ENCODE results near the gene TTLL10. TPM values are rescaled to one million over a fixed set of nuclear protein-coding genes. Genes with fewer than 3 reads are reported as not detected.

TTLL10 gene
- total and polyA plus RNA-seq, 2 donors = 0.08 TPM; not detected in 1

DNA sequence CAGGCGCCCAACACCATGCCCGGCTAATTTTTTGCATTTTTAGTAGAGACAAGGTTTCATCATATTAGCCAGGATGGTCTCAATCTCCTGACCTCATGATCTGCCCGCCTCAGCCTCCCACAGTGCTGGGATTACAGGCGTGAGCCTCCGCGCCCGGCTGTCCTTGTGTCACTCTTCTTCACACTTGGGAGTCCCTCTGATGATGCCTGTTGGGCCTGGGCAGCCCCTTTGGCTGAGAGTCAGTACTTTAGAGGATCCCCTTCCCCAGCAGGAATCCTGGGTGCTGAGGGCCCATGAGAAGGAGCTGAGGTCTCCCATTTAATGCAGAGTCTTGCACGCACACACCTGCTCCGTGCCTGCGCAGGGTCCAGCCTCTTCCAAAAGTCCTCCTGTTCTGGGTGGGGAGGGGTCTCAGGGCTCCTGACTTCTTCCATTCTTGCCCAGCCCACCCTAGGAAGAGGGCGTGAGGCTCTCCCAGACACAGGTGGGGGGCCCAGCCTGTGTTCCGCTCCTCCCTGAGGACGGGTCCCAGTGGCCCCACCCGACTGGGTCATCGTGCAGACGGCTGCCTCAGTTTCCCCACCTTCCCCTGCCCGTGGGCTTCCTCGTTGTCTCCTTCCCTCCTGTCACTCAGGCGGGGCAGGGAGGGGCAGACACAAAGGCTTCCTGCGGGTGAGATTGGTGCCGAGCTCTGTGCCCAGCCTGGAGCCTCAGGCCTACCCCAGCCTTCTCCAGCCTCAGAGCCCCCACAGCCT is 3.9 kb downstream of the TTLL10 start:
- Histone ChIP-seq H3K36me3 (ENCODE audit: insufficient read depth) (no peaks in the 10 kb centered on the region), H3K27ac (ENCODE audit: low read depth) (no peak overlapping the region), H3K4me3 (ENCODE audit: low read depth, low read length) (no peak overlapping the region), H3K4me1 (ENCODE audit: insufficient read depth) (no peaks in the 10 kb centered on the region)
- no peak for DNase-seq (ENCODE audit: extremely low spot score)
- 81% methylated on average over 21 of the region's 21 CpGs for WGBS

DNA sequence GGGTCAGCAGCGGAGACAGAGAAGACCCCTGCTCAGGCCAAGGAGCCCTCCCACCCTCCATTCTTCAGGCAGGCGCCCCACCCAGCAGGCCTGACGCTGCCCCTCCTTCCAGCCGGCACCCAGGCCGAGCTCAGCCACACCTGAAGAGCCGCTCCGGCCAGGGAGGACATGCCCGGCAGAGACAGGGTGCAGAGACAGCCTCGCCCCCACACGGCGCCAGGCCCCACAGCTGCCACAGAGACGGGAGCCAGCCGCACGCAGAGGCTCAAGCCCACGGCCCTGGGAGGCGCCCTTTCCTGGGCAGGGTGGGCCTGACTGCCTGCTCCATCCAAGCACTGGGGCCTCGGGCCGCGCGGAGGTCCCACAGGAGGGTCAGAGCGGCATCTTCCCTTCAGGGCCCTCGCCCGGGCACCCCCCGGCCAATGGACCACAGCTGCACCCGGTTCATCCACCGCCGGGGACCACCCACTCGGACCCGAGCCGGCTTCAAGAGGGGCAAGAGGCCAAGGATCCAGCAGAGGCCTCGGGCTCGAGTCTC is 5.2 kb downstream of the TTLL10 start:
- Histone ChIP-seq H3K27ac (ENCODE audit: low read depth) (no peak overlapping the region), H3K4me1 (ENCODE audit: insufficient read depth) (no peaks in the 10 kb centered on the region), H3K36me3 (ENCODE audit: insufficient read depth) (no peaks in the 10 kb centered on the region), H3K4me3 (ENCODE audit: low read depth, low read length) (no peak overlapping the region)
- WGBS = 82% methylated on average over 32 of the region's 32 CpGs
- DNase-seq (ENCODE audit: extremely low spot score) = no peak

- DNase-seq (ENCODE audit: extremely low spot score) = no peak
- Histone ChIP-seq H3K4me3 (ENCODE audit: low read depth, low read length) (no peak overlapping the region), H3K27ac (ENCODE audit: low read depth) (no peak overlapping the region), H3K36me3 (ENCODE audit: insufficient read depth) (no peaks in the 10 kb centered on the region), H3K4me1 (ENCODE audit: insufficient read depth) (no peaks in the 10 kb centered on the region)
- WGBS = 80% methylated on average over 25 of the region's 25 CpGs
Measured at GRCh38 chr1:1179346-1179982, 5.8 kb downstream of the TTLL10 start.

DNA sequence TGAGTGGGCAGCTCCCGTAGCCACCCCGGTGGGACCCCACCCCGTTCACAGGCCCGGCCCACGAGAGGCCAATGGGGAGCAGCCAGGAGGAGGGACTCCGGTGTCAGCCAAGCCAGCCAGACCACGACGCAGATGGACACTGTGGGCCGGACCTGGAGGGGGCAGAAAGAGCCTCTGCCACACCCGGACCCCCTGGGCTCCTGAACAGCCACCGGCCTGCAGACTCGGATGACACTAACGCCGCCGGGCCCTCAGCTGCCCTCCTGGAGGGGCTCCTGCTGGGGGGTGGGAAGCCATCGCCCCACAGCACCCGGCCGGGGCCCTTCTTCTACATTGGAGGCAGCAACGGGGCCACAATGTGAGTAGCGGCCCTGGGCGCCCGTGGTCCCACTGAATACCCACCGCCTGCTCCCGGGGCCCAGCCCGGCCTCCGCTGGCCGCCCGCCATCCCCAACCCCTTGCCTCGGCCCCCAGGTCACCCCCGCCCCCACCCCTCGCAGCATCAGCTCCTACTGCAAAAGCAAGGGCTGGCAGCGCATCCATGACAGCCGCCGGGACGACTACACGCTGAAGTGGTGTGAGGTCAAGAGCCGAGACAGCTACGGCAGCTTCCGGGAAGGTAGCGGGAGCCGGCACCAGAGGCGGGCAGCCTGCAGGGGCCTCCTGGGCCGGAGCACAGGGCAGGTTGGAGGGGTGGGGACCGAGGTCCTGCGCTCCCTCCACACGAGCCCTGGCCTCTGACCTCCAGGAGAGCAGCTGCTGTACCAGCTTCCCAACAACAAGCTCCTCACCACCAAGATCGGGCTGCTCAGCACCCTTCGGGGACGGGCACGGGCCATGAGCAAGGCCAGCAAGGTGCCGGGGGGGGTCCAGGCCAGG is 6.5 kb downstream of the TTLL10 start:
- no peaks in the 10 kb centered on the region for H3K36me3 ChIP-seq (ENCODE audit: insufficient read depth)
- DNase-seq (ENCODE audit: extremely low spot score) = no peak
- no peak overlapping the region for H3K27ac ChIP-seq (ENCODE audit: low read depth)
- WGBS = 73% methylated on average over 51 of the region's 51 CpGs
- H3K4me1 ChIP-seq (ENCODE audit: insufficient read depth) = no peaks in the 10 kb centered on the region
- H3K4me3 ChIP-seq (ENCODE audit: low read depth, low read length) = no peak overlapping the region

GRCh38 chr1:1181129-1181937 is 7.7 kb downstream of the TTLL10 start:
- H3K4me3 ChIP-seq (ENCODE audit: low read depth, low read length) = no peak overlapping the region
- H3K4me1 ChIP-seq (ENCODE audit: insufficient read depth) = no peaks in the 10 kb centered on the region
- no peaks in the 10 kb centered on the region for H3K36me3 ChIP-seq (ENCODE audit: insufficient read depth)
- no peak for DNase-seq (ENCODE audit: extremely low spot score)
- WGBS = 88% methylated on average over 26 of the region's 26 CpGs
- no peak overlapping the region for H3K27ac ChIP-seq (ENCODE audit: low read depth)

- H3K27ac ChIP-seq (ENCODE audit: low read depth) = no peak overlapping the region
- H3K36me3 ChIP-seq (ENCODE audit: insufficient read depth) = no peaks in the 10 kb centered on the region
- no peak overlapping the region for H3K4me3 ChIP-seq (ENCODE audit: low read depth, low read length)
- H3K4me1 ChIP-seq (ENCODE audit: insufficient read depth) = no peaks in the 10 kb centered on the region
- WGBS = 82% methylated on average over 21 of the region's 21 CpGs
- DNase-seq (ENCODE audit: extremely low spot score) = no peak
Measured at GRCh38 chr1:1181938-1182410, 8.3 kb downstream of the TTLL10 start.

DNA sequence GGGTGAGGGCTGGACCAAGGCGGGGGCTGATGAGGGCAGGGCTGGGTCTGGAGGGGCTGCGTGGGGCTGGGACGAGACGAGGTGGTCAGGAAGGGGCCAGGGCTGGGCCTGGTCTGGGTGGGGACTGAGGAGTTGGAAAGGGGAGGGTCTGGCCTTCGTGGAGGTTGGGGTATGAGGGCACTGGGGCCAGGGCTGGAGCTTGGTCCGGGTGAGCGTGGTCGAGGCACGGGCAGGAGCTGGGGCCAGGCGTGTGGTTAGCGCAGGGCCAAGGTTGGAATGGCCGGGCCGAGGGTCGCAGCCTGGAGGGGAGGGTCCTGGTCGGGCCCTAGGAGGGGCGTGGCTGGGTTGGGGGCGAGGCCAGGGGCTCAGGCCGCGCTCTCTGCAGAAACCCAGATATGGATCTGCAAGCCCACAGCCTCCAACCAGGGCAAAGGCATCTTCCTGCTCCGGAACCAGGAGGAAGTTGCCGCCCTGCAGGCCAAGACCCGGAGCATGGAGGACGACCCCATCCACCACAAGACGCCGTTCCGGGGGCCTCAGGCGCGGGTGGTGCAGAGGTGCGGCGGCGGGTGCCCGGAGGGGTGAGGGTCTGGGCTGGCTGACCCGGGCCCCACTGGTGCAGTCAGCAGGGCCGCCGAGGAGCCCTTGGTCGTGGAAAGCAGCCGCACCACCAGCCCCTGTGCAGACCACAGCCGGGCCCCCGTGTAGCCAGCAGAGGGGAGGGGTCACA is 9.0 kb downstream of the TTLL10 start:
- no peaks in the 10 kb centered on the region for H3K36me3 ChIP-seq (ENCODE audit: insufficient read depth)
- H3K27ac ChIP-seq (ENCODE audit: low read depth) = no peak overlapping the region
- 62% methylated on average over 39 of the region's 39 CpGs for WGBS
- no peaks in the 10 kb centered on the region for H3K4me1 ChIP-seq (ENCODE audit: insufficient read depth)
- no peak for DNase-seq (ENCODE audit: extremely low spot score)
- no peak overlapping the region for H3K4me3 ChIP-seq (ENCODE audit: low read depth, low read length)

GRCh38 chr1:1183221-1183747 is 9.6 kb downstream of the TTLL10 start:
- H3K27ac ChIP-seq (ENCODE audit: low read depth) = no peak overlapping the region
- WGBS = 71% methylated on average over 21 of the region's 21 CpGs
- H3K4me3 ChIP-seq (ENCODE audit: low read depth, low read length) = no peak overlapping the region
- no peaks in the 10 kb centered on the region for H3K36me3 ChIP-seq (ENCODE audit: insufficient read depth)
- DNase-seq (ENCODE audit: extremely low spot score) = no peak
- H3K4me1 ChIP-seq (ENCODE audit: insufficient read depth) = no peaks in the 10 kb centered on the region

GRCh38 chr1:1183833-1184775 is 10.4 kb downstream of the TTLL10 start:
- 78% methylated on average over 32 of the region's 33 CpGs for WGBS
- Histone ChIP-seq H3K27ac (ENCODE audit: low read depth) (no peak overlapping the region), H3K36me3 (ENCODE audit: insufficient read depth) (no peaks in the 10 kb centered on the region), H3K4me3 (ENCODE audit: low read depth, low read length) (no peak overlapping the region), H3K4me1 (ENCODE audit: insufficient read depth) (no peaks in the 10 kb centered on the region)
- no peak for DNase-seq (ENCODE audit: extremely low spot score)

DNA sequence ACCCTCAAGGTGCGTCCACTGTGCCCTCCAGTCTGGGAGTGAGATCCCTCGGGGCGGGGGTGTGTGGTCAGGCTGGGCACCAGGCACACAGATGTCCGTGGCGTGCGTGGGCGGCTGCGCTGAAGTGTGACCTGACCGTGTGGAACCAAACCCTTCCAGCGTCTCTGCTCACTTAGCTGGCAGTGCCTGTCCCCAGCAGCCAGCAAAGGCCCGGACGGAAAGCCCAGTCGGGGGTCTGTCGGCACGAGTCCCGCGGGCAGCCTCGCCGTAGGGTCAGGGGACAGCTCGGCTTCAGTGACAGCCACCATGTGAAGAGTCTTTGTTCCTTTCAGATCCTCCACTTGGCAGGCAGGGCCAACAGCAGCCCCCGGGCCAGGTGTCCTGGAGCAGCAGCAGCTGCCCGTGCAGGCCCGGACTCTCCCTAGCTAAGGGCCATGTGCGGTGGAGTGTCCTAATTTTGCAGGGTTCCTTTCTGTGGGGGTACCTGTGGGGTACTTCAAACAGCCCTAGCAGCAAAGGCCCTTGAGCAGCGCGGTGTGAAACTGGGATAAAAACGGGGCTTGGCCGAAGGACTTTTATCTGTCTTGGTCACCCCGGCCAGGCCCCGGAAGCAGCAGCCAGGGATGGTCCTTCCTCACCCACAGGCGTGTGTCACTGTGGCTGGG is 11.6 kb downstream of the TTLL10 start:
- no peak for DNase-seq (ENCODE audit: extremely low spot score)
- WGBS = 77% methylated on average over 31 of the region's 31 CpGs
- Histone ChIP-seq H3K27ac (ENCODE audit: low read depth) (no peak overlapping the region), H3K4me3 (ENCODE audit: low read depth, low read length) (no peak overlapping the region), H3K4me1 (ENCODE audit: insufficient read depth) (no peaks in the 10 kb centered on the region), H3K36me3 (ENCODE audit: insufficient read depth) (no peaks in the 10 kb centered on the region)

DNA sequence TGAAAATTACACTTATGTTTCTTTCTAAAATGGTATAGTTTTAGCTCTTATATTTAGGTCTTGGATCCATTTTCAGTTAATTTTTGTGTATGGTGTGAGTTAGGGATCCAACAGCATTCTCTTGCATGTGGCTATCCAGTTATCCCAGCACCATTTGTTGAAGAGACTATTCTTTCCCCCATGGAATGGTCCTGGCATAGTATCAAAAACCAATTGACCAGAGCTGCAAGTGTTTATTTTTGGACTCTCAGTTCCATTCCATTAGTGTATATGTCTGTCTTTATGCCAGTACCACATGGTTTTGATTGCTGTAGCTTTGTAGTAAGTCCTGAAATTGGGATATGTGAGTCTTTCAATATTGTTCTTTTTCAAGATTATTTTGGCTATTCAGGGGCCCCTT is 14.3 kb downstream of the TTLL10 start:
- Histone ChIP-seq H3K4me3 (ENCODE audit: low read depth, low read length) (no peak overlapping the region), H3K36me3 (ENCODE audit: insufficient read depth) (no peaks in the 10 kb centered on the region), H3K27ac (ENCODE audit: low read depth) (no peak overlapping the region), H3K4me1 (ENCODE audit: insufficient read depth) (no peaks in the 10 kb centered on the region)
- no peak for DNase-seq (ENCODE audit: extremely low spot score)

Data from urinary bladder (tissue), 4 donors.